Stimulated activated CD4-positive, alpha-beta T cell treated with anti-CD3 and anti-CD28 coated beads, Interleukin-15, amount 100 ng/mL, for 48 hours (primary cell): ENCODE data around the gene FAM3D.
A peak's percentile ranks its signal among the peaks of the same experiment; 100 is the strongest.

ENCODE experiments used
- DNase-seq, 2 donors: peaks; one replicate each; pipeline ENCODE4 v3.0.0-alpha.2; 2020; ENCODE audit warnings: low read depth in 2 of 2

FAM3D gene

GRCh38 chr3:58656631-58657030, 9.9 kb downstream of the FAM3D start:
- no peak for DNase-seq

- DNase-seq: no peak
Measured at GRCh38 chr3:58654466-58654865, 12.1 kb downstream of the FAM3D start.

GRCh38 chr3:58652624-58653023, 13.9 kb downstream of the FAM3D start:
- DNase-seq: no peak

GRCh38 chr3:58651276-58651675, 15.3 kb downstream of the FAM3D start:
- no peak for DNase-seq

- no peak for DNase-seq
Measured at GRCh38 chr3:58647381-58648141, 19.0 kb downstream of the FAM3D start.

GRCh38 chr3:58646503-58646902, 20.1 kb downstream of the FAM3D start:
- DNase-seq: no peak

- DNase-seq: no peak
Measured at GRCh38 chr3:58645726-58646125, 20.8 kb downstream of the FAM3D start.

GRCh38 chr3:58642846-58643245, 23.7 kb downstream of the FAM3D start:
- no peak for DNase-seq

- peak; percentile 12 to 53 for DNase-seq
Measured at GRCh38 chr3:58640700-58641372, 25.7 kb downstream of the FAM3D start.

- no peak for DNase-seq
Measured at GRCh38 chr3:58639842-58640241, 26.7 kb downstream of the FAM3D start.

GRCh38 chr3:58639001-58639400, 27.6 kb downstream of the FAM3D start:
- DNase-seq: no peak

- no peak for DNase-seq
Measured at GRCh38 chr3:58638591-58638990, 28.0 kb downstream of the FAM3D start.

- no peak for DNase-seq
Measured at GRCh38 chr3:58637509-58637908, 29.1 kb downstream of the FAM3D start.

- no peak for DNase-seq
Measured at GRCh38 chr3:58635371-58636285, 30.9 kb downstream of the FAM3D start.

GRCh38 chr3:58633157-58633865, 33.3 kb downstream of the FAM3D start:
- DNase-seq: no peak

GRCh38 chr3:58631742-58632141, 34.8 kb downstream of the FAM3D start:
- DNase-seq: no peak

- DNase-seq: no peak
Measured at GRCh38 chr3:58630710-58631092, 35.9 kb downstream of the FAM3D start.

GRCh38 chr3:58630076-58630709, 36.4 kb downstream of the FAM3D start:
- DNase-seq: peak; percentile 24 to 53

GRCh38 chr3:58629629-58630028, 36.9 kb downstream of the FAM3D start:
- DNase-seq: no peak

GRCh38 chr3:58628823-58629562, 37.6 kb downstream of the FAM3D start:
- DNase-seq: no peak

- no peak for DNase-seq
Measured at GRCh38 chr3:58627941-58628340, 38.6 kb downstream of the FAM3D start.
